IPS-15b (cell line): ENCODE data around the gene FXYD5.
"Not testable (repeated sequence)": the region's sequence is repeated elsewhere in the genome, so short reads cannot be mapped to it uniquely, and the experiment has no call there.

Experiments
- H3K27me3 ChIP-seq: one replicate; pipeline ENCODE4 v1.6.1; 2013; ENCODE audit warnings: low read length; ENCODE audit not compliant: control insufficient read depth, insufficient read depth
- H3K36me3 ChIP-seq: one replicate; pipeline ENCODE4 v1.6.1; 2013; ENCODE audit warnings: low read length; ENCODE audit not compliant: control insufficient read depth, insufficient read depth
- H3K4me1 ChIP-seq: one replicate; pipeline ENCODE4 v1.6.1; 2013; ENCODE audit warnings: mild to moderate bottlenecking, low read length; ENCODE audit not compliant: control insufficient read depth, insufficient read depth
- H3K4me3 ChIP-seq: one replicate; pipeline ENCODE4 v1.5.1; 2013; ENCODE audit warnings: low read depth, low read length
- H3K9ac ChIP-seq: one replicate; pipeline ENCODE4 v1.6.1; 2013; ENCODE audit warnings: low read depth, mild to moderate bottlenecking, low read length
- H3K9me3 ChIP-seq: one replicate; pipeline ENCODE4 v1.6.1; 2013; ENCODE audit warnings: mild to moderate bottlenecking, low read length; ENCODE audit not compliant: control insufficient read depth, insufficient read depth

FXYD5 gene

DNA sequence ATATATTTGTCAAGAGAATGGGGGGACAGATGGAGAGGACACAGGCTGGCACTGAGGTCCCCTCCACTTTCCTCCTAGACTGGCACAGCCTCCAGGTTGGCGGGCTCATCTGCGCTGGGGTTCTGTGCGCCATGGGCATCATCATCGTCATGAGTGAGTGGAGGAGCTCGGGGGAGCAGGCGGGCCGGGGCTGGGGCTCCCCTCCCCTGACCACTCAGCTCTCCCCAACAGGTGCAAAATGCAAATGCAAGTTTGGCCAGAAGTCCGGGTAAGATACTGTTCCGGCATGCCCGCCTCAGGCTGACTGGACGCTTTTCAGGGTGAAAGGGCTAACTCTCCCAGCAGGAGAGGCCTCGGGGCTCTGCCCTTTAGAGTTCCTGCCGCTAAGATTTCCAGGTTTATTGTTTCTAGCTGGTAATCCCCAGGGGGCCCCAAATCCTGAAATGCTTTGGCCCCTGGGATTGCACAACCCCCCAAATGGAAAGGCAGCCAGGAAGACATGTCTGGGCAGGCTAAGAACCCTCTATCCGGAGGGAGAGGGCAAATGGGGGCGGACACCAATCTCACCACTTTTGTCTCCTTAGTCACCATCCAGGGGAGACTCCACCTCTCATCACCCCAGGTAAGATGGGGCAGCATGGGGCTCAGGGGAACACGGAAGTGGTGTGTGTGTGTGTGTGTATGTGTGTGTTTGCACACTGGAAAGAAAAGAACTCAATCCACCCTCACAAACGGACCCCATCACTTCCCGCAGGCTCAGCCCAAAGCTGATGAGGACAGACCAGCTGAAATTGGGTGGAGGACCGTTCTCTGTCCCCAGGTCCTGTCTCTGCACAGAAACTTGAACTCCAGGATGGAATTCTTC is 31.6 kb upstream of the FXYD5 start:
- no peaks in the 10 kb centered on the region for H3K27me3 ChIP-seq
- H3K4me3 ChIP-seq: no peak overlapping the region
- no peak overlapping the region for H3K9ac ChIP-seq
- no peaks in the 10 kb centered on the region for H3K9me3 ChIP-seq
- H3K4me1 ChIP-seq: peaks cover 8% of the 10 kb centered on the region
- H3K36me3 ChIP-seq: no peaks in the 10 kb centered on the region

DNA sequence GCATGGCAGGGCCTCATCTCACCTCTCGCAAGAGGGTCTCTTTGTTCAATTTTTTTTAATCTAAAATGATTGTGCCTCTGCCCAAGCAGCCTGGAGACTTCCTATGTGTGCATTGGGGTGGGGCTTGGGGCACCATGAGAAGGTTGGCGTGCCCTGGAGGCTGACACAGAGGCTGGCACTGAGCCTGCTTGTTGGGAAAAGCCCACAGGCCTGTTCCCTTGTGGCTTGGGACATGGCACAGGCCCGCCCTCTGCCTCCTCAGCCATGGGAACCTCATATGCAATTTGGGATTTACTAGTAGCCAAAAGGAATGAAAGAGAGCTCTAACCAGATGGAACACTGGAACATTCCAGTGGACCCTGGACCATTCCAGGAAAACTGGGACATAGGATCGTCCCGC is 31.0 kb upstream of the FXYD5 start:
- H3K9me3 ChIP-seq: no peaks in the 10 kb centered on the region
- peaks cover 8% of the 10 kb centered on the region for H3K4me1 ChIP-seq
- H3K9ac ChIP-seq: no peak overlapping the region
- H3K4me3 ChIP-seq: no peak overlapping the region
- H3K36me3 ChIP-seq: no peaks in the 10 kb centered on the region
- no peaks in the 10 kb centered on the region for H3K27me3 ChIP-seq

DNA sequence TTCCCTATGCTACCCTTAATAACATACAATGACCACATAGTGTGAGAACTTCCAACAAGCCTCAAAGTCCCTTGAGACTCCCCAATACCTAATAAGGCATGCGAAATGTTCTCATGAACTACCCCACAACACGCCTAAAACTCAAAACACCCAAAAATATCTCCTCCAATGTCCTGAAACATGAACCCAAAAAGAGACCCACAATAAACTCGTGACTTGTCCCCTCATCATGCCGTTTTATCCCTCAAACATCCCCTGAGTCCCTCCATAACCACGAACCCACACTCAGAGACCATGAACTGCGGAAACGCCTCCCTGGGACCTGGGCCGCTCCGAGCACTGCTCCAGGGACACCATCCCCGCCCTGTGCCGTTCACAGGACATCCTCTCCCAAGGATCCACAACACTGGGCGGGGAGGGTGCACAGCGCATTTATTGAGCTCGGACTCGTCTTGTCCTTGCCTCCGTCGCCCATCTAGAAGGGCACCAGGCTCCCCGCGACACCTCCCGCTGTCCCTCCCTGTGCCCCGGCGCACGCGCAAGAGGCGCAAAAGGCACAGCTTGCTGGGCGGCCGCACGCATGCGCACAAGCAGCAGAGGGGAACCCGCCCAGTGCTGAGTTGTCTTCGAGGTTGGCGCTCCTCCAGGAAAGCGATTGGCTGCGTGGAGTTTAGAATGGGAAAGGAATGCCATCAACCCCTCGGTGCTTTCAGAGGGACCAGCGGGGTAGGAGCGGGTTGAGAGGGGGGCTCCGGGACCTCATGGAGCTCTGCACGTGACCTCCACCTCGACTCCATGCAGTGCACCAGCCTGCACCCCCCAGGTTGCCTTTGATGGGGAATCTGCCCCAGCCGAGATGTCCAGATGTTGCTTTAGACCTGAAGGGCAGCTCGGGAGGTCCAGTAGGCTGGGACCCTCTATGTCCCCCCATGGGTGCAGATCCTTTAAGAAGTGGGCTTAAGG is 30.2 kb upstream of the FXYD5 start:
- Histone ChIP-seq H3K9me3 (no peaks in the 10 kb centered on the region), H3K9ac (no peak overlapping the region)

DNA sequence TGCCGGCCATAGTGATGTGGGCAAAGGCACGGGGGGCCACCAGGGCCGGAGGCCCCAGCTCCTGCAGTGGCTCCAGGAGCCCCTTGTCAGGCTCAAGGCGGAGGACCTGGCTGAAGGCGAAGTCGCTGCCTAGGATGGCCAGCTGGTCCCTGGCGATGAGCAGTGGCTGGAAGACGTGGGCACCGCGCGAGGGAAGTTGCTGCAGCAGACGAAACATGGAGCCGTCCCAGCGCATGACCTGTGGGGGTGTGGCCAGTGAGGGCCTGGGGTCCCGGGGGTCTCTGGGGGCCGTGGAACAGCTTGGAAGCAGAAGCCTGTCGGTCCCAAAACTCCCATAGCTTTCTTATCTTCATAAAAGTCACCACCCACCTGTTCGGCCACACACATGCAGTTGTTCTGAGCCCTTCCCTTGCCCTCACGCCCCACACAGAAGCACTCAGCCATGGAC is 29.2 kb upstream of the FXYD5 start:
- no peaks in the 10 kb centered on the region for H3K9me3 ChIP-seq
- H3K27me3 ChIP-seq: no peaks in the 10 kb centered on the region
- H3K4me1 ChIP-seq: peaks cover 6% of the 10 kb centered on the region
- no peak overlapping the region for H3K4me3 ChIP-seq
- H3K36me3 ChIP-seq: no peaks in the 10 kb centered on the region
- H3K9ac ChIP-seq: no peak overlapping the region

More for the DNA sequence above, 30.2 kb upstream of the FXYD5 start:
- H3K27me3 ChIP-seq: no peaks in the 10 kb centered on the region
- peak overlapping the region; percentile 47 for H3K4me3 ChIP-seq
- no peaks in the 10 kb centered on the region for H3K36me3 ChIP-seq
- H3K4me1 ChIP-seq: peaks cover 8% of the 10 kb centered on the region

DNA sequence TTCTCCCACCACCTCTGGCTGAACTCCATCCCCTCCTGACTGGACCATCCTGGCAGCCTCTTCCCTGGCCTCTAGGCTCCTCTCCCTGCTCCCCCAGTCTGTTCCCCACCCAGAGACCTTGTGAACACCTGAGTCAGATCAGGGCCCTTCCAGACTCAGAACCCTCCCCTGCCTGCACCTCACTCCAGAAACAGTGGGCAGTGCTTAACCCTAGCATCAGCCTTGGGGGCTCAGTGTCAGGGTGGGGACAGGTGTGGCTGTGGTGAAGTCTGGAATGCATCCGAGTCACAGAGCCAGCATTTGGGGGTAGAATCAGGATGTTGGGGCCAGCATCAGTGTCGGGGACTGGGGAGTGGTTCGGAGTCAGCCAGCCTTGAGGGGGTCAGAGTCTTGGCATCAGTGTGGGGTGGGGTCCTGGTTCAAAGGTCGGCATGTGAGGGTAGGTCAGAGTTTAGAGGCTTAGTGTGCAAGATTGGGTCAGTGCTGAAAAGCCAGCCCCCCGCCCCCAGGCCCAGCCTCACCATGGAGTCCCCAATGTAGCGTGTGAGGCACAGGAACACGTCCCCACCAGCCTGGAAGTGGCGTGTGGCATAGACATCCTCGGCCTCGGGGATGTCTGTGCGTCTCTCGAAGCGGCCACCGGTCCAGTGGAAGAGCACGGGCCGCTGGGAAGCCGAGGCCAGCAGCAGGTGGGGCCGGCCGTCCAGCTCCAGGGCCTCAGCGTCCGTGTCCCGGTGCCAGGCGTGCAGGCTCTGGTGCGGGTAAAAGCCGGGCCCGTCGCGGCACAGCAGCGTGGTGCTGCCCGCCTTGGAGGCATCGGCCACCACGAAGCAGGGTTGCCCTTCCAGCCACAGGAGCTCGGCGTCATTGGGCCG is 28.5 kb upstream of the FXYD5 start:
- H3K4me1 ChIP-seq: peaks cover 6% of the 10 kb centered on the region
- H3K36me3 ChIP-seq: no peaks in the 10 kb centered on the region
- no peak overlapping the region for H3K9ac ChIP-seq
- H3K9me3 ChIP-seq: no peaks in the 10 kb centered on the region
- H3K4me3 ChIP-seq: no peak overlapping the region
- no peaks in the 10 kb centered on the region for H3K27me3 ChIP-seq

DNA sequence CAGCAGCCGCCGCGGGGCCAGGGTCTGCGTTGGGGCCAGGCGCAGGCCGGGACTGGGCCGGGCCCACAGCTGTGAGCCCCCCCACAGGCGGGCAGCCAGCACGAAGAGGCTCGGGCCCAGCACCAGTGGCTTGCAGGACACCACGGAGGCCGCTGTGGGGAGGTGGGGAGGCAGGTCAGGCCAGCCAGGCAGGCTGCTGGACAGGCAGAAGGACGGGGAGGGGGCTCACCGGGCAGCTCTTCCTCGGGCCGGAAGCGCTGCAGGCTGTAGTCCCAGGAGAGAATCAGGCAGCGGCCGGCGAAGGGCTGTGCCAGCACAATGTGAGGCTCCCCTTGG is 27.9 kb upstream of the FXYD5 start:
- H3K36me3 ChIP-seq: no peaks in the 10 kb centered on the region
- H3K4me1 ChIP-seq: peaks cover 6% of the 10 kb centered on the region
- no peaks in the 10 kb centered on the region for H3K27me3 ChIP-seq
- H3K4me3 ChIP-seq: no peak overlapping the region
- no peaks in the 10 kb centered on the region for H3K9me3 ChIP-seq
- H3K9ac ChIP-seq: no peak overlapping the region

DNA sequence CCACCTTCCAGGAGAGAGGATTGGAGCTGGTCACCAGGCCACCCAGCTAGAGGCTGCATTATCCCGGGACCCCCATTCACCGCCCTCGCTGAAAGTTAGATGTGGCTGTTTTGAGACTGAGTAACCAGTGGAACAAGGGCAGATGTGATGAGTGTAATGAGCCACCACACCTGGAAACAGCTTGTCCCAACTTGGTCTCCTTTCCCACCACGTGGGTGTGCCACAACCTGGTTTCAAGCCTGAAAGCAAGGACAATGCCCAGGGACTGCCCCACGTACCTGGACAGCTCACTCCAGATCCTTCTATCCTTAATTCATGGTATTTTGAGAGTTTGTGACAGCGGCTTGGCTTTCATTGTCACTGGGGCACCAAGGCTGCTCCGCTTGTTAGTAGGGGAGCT is 26.7 kb upstream of the FXYD5 start:
- Histone ChIP-seq H3K36me3 (no peaks in the 10 kb centered on the region), H3K27me3 (no peaks in the 10 kb centered on the region), H3K4me3 (no peak overlapping the region), H3K9ac (no peak overlapping the region), H3K9me3 (no peaks in the 10 kb centered on the region), H3K4me1 (peaks cover 6% of the 10 kb centered on the region)

DNA sequence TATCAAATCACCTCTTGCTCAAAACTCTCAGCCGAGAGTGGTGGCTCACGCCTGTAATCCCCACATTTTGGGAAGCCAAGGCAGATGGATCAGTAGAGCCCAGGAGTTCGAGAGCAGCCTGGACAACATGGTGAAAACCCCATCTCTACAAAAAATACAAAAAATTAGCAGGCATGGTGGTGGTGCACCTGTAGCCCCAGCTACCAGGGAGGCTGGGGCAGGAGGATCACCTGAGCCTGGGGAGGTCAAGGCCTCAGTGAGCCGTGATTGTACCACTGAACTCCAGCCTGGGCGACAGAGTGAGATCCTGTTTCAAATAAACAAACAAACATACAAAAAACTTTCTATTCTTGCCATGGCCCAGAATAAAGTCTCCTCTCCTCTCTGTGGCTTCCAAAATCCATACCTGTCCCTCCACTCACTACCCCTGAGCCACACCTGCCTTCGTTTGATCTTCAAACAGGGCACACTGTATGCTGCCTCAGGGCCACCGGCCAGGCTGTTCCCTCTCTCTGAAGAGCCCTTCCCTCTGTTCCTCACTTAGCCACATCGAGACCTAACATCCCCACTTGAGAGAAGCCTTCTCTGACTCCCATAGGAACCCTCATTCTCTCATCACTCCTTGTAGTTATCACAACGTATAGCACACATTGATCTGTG is 26.0 kb upstream of the FXYD5 start:
- no peak overlapping the region for H3K4me3 ChIP-seq
- H3K27me3 ChIP-seq: no peaks in the 10 kb centered on the region
- no peak overlapping the region for H3K9ac ChIP-seq
- H3K4me1 ChIP-seq: no peaks in the 10 kb centered on the region
- no peaks in the 10 kb centered on the region for H3K36me3 ChIP-seq
- no peaks in the 10 kb centered on the region for H3K9me3 ChIP-seq

DNA sequence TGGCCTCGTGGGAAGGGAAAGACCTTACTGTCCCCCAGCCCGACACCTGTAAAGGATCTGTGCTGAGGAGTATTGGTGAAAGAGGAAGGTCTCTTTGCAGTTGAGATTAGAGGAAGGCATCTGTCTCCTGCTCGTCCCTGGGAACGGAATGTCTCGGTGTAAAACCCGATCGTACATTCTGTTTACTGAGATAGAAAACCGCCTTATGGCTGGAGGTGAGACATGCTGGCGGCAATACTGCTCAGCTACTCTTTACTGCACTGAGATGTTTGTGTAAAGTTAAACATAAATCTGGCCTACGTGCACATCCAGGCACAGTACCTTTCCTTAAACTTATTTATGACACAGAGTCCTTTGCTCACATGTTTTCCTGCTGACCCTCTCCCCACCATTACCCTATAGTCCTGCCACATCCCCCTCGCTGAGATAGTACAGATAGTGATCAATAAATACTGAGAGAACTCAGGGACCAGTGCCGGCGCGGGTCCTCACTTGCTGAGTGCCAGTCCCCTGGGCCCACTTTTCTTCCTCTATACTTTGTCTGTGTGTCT is 24.7 kb upstream of the FXYD5 start:
- H3K9ac ChIP-seq, H3K27me3 ChIP-seq, H3K4me3 ChIP-seq, H3K9me3 ChIP-seq, H3K4me1 ChIP-seq, H3K36me3 ChIP-seq: not testable (repeated sequence)

DNA sequence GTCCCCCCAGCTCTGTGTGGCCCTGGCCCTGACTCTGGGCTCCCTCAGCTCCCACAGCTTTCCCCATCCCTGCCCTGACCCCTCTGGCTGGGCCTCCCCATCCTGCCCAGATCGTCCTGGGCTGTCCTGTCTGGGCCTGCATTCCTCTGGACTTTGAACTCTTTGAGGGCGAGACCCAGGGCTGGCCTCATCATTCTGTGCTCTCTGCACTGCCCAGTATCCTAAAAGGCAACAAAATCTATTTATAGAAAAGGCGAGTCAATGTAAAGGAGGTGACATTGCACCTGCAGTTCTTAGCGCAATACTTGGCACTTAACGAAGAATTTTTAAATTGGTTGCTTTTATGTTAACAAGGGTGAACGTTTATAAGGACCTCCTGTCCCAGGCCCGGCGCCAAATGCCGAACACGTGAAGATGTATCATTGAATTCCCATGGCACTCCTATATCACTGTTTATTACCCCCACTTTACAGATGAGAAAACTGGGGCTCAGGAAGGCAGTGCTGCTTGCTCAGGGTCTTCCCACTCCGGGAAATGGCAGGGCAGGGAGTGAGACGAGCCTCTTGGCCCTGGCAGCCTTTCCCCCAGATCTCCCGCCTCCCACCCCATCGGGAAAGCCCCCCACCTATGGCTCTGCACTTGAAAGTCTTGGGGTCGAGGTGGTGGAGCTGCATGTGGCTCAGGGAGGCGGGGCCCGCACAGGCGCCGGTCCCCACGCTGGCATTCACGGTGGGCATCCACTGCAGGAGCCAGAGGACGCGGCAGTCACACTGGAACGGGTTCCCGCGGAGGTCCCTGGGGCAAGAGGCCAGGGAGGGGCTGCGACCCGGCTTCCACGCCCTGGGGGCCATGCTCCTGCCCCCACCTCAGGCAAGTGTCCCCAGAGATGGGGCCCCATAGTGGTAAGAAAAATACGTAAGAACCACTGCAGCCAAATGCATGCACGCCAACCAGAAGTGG is 23.5 kb upstream of the FXYD5 start:
- Histone ChIP-seq H3K9ac (no peak overlapping the region), H3K9me3 (no peaks in the 10 kb centered on the region), H3K36me3 (no peaks in the 10 kb centered on the region), H3K4me1 (peaks cover 7% of the 10 kb centered on the region), H3K27me3 (no peaks in the 10 kb centered on the region), H3K4me3 (no peak overlapping the region)
